Measurements from ENCODE around the gene ANKDD1B.
A peak's percentile ranks its signal among the peaks of the same experiment; 100 is the strongest.

Gene ANKDD1B

GRCh38 chr5:75616971-75617621 lies 5.8 kb downstream of the ANKDD1B start:
- Histone ChIP-seq H3K4me1 (ENCODE audit: control insufficient read depth, insufficient read depth, low read length) (peaks cover 10% of the 10 kb centered on the region), H3K27ac (ENCODE audit: extremely low read depth, low read depth, low read length) (no peak overlapping the region; the same call in 1 of the 2 replicates), H3K4me3 (ENCODE audit: low read depth, low read length) (no peak overlapping the region), H3K9me3 (ENCODE audit: control insufficient read depth, insufficient read depth, low read depth, low read length) (no peaks in the 10 kb centered on the region), H3K36me3 (ENCODE audit: control insufficient read depth in 2 of 2, insufficient read depth in 1 of 2, low read length in 2 of 2) (no peaks in the 10 kb centered on the region)
- ChIA-PET CTCF (interaction anchor here (0.6 kb wide), 1 partner anchor 91 kb away, joined by 4 read pairs; no protein-coding TSS in a partner anchor), POLR2A (no interaction called here)
- no peak for TF ChIP-seq ZNF148 (tag by site-specific recombination; IDR thresholded peaks at IDR 0.05; ENCODE audit: borderline replicate concordance)
- no peak for TF ChIP-seq ZNF561 (tag by site-specific recombination; IDR thresholded peaks at IDR 0.05; ENCODE audit: borderline replicate concordance)
- TF ChIP-seq SP2 (tag by site-specific recombination; IDR thresholded peaks at IDR 0.05), result no peak
- no peak for TF ChIP-seq ZSCAN5A (tag by site-specific recombination; IDR thresholded peaks at IDR 0.05)
- TF ChIP-seq, protein P1, sequence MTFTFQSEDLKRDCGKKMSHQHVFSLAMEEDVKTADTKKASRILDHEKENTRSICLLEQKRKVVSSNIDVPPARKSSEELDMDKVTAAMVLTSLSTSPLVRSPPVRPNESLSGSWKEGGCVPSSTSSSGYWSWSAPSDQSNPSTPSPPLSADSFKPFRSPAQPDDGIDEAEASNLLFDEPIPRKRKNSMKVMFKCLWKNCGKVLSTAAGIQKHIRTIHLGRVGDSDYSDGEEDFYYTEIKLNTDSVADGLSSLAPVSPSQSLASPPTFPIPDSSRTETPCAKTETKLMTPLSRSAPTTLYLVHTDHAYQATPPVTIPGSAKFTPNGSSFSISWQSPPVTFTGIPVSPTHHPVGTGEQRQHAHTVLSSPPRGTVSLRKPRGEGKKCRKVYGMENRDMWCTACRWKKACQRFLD (tag by site-specific recombination; IDR thresholded peaks at IDR 0.05), result no peak

GRCh38 chr5:75617736-75618352 lies 6.6 kb downstream of the ANKDD1B start:
- no peaks in the 10 kb centered on the region for H3K9me3 ChIP-seq (ENCODE audit: control insufficient read depth, insufficient read depth, low read depth, low read length)
- peak; percentile 85 for TF ChIP-seq PRDM1 (tag by site-specific recombination; IDR thresholded peaks at IDR 0.05)
- no peak for TF ChIP-seq REPIN1 (tag by site-specific recombination; IDR thresholded peaks at IDR 0.05; ENCODE audit: low read depth)
- CTCF ChIA-PET, result no interaction called here
- no peak overlapping the region for H3K4me3 ChIP-seq (ENCODE audit: low read depth, low read length)
- no peak overlapping the region for H3K27ac ChIP-seq (ENCODE audit: extremely low read depth, low read depth, low read length)
- H3K36me3 ChIP-seq (ENCODE audit: control insufficient read depth in 2 of 2, insufficient read depth in 1 of 2, low read length in 2 of 2), result no peaks in the 10 kb centered on the region
- H3K4me1 ChIP-seq (ENCODE audit: control insufficient read depth, insufficient read depth, low read length), result peaks cover 10% of the 10 kb centered on the region
- POLR2A ChIA-PET, result no interaction called here

DNA sequence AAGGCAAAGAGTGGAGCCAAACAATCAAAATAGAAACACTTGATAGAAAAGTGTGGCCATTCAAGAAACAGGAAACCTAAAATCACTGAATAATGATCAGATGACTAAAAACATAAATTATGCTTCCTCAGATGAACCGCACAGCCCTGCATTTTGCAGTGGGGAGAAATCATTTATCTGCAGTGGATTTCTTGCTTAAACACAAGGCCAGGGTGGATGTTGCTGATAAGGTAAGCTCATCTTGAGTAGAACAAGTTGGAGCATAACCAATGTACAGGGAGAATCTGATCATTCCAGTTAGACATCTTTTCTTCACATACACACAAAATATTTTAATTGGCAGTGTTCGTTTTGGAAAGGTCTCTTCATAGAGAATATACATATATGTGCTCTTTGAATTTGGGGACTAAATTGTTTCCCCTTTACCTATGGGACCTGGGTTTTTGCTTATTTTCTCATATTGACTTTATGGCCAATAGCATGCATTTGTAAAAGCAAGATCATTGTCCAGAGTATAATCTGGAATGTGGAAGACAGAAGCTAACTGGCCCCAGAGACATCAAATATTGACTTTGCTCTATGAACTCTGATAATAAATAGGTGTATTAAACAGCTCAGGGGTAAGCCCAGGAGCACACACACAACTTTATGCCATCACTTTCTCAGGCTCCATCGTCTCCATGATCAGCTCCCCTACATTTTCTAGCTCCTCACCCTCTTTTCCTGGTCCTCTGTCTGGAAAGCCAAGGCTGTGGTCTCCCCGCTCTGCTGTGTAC lies 9.1 kb downstream of the ANKDD1B start:
- Histone ChIP-seq H3K27ac (ENCODE audit: extremely low read depth, low read depth, low read length) (no peak overlapping the region), H3K9me3 (ENCODE audit: control insufficient read depth, insufficient read depth, low read depth, low read length) (no peaks in the 10 kb centered on the region), H3K36me3 (ENCODE audit: control insufficient read depth in 2 of 2, insufficient read depth in 1 of 2, low read length in 2 of 2) (no peaks in the 10 kb centered on the region), H3K4me3 (ENCODE audit: low read depth, low read length) (no peak overlapping the region), H3K4me1 (ENCODE audit: control insufficient read depth, insufficient read depth, low read length) (peaks cover 10% of the 10 kb centered on the region)
- no peak for TF ChIP-seq ZNF24 (tag by site-specific recombination; IDR thresholded peaks at IDR 0.05)
- no peak for TF ChIP-seq ZNF26 (tag by site-specific recombination; IDR thresholded peaks at IDR 0.05)
- no peak for TF ChIP-seq ZNF777 (tag by site-specific recombination; IDR thresholded peaks at IDR 0.05; ENCODE audit: borderline replicate concordance)
- TF ChIP-seq GLI4 (tag by site-specific recombination; IDR thresholded peaks at IDR 0.05), result no peak
- TF ChIP-seq ZNF529 (tag by site-specific recombination; IDR thresholded peaks at IDR 0.05; ENCODE audit: insufficient replicate concordance), result no peak
- CTCF ChIA-PET, result no interaction called here
- POLR2A ChIA-PET, result interaction anchor here (0.6 kb wide), 1 partner anchor 283 kb away, joined by 4 read pairs; the partner anchor contains the start of gene HMGCR

All from HEK293 (cell line).